Measurements from ENCODE around the gene MRPL55. TPM values are rescaled to one million over a fixed set of nuclear protein-coding genes. Genes with fewer than 3 reads are reported as not detected.

MRPL55 gene
- total RNA-seq, 6 experiments from 2014 or later = 48.3 to 55.4 (median 49.6) TPM

DNA sequence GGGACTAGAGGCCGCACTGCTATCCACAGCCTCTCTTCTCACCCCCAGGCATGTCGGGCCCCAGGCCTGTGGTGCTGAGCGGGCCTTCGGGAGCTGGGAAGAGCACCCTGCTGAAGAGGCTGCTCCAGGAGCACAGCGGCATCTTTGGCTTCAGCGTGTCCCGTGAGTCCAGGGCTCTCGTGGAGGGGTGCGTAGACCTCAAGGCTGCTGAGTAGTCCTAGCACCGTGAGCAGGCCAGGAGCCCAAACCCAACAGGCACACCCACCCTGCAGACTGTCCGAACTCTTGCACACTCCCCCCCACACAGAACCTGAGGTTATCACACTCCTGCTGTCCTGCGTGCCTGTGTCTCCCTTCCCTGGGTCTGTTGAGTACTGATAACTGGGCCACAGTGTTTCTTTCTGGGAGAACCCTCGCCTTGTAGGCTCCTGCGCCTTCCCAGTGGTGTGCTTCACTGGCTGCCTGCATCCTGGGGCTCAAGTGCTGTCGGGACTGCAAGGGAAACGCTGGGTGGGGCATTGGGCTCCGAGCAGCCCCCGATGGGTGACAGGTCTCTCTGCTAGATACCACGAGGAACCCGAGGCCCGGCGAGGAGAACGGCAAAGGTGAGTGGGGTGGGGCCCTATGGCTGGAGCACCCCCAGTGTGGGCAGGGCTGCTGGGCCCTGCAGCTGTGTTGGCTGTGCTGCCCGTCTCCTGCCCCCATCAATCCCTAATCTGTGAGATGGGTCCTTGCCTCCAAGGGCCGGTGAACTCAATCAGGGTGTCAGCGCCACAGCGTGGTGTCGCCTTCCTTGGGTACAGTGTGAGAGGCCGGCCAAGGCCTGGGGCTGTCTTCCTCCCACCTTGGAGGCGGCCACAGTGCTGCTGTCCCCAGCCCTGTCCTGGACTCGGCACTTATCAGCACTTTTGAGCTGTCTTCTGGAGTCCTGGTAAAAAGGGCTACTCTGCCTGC, 36.6 kb upstream of the MRPL55 start:
- H3K27ac Mint-ChIP-seq = no peak overlapping the region
- peaks cover 2% of the 10 kb centered on the region for H3K27me3 Mint-ChIP-seq (ENCODE audit: insufficient read depth)
- H3K4me1 Mint-ChIP-seq (ENCODE audit: low read depth) = peaks cover 15% of the 10 kb centered on the region
- H3K9me3 Mint-ChIP-seq = no peaks in the 10 kb centered on the region
- peaks cover 5% of the 10 kb centered on the region; the same call in 1 of the 2 replicates for H3K36me3 Mint-ChIP-seq (ENCODE audit: low read depth)
- H3K4me3 Mint-ChIP-seq = no peak overlapping the region
- TF ChIP-seq, protein P1, sequence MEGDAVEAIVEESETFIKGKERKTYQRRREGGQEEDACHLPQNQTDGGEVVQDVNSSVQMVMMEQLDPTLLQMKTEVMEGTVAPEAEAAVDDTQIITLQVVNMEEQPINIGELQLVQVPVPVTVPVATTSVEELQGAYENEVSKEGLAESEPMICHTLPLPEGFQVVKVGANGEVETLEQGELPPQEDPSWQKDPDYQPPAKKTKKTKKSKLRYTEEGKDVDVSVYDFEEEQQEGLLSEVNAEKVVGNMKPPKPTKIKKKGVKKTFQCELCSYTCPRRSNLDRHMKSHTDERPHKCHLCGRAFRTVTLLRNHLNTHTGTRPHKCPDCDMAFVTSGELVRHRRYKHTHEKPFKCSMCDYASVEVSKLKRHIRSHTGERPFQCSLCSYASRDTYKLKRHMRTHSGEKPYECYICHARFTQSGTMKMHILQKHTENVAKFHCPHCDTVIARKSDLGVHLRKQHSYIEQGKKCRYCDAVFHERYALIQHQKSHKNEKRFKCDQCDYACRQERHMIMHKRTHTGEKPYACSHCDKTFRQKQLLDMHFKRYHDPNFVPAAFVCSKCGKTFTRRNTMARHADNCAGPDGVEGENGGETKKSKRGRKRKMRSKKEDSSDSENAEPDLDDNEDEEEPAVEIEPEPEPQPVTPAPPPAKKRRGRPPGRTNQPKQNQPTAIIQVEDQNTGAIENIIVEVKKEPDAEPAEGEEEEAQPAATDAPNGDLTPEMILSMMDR (IDR thresholded peaks at IDR 0.05) = no peak
- no peak for DNase-seq

DNA sequence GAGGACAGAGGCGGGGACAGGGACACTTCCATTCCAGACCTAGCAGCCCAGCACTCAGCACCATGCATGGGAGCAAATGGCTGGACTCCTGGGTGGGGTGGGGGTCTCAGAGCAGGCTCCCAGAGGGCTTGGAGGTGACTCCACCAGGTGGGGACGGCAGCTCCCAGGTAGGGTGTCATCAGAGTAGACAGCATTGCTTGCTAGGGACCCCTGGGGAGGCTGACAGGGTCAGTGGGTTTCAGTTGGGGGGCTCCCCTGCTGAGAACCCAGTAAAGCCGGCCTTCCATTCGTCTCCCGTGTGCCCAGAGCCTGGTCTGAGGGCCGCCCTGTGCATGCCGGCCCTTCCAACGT, 35.9 kb upstream of the MRPL55 start:
- Mint-ChIP-seq H3K4me1 (ENCODE audit: low read depth) (peaks cover 15% of the 10 kb centered on the region), H3K36me3 (ENCODE audit: low read depth) (peaks cover 5% of the 10 kb centered on the region; the same call in 1 of the 2 replicates), H3K27me3 (ENCODE audit: insufficient read depth) (peaks cover 2% of the 10 kb centered on the region), H3K9me3 (no peaks in the 10 kb centered on the region), H3K4me3 (no peak overlapping the region), H3K27ac (no peak overlapping the region)
- TF ChIP-seq, protein P1 (IDR thresholded peaks at IDR 0.05) = no peak
- no peak for DNase-seq

DNA sequence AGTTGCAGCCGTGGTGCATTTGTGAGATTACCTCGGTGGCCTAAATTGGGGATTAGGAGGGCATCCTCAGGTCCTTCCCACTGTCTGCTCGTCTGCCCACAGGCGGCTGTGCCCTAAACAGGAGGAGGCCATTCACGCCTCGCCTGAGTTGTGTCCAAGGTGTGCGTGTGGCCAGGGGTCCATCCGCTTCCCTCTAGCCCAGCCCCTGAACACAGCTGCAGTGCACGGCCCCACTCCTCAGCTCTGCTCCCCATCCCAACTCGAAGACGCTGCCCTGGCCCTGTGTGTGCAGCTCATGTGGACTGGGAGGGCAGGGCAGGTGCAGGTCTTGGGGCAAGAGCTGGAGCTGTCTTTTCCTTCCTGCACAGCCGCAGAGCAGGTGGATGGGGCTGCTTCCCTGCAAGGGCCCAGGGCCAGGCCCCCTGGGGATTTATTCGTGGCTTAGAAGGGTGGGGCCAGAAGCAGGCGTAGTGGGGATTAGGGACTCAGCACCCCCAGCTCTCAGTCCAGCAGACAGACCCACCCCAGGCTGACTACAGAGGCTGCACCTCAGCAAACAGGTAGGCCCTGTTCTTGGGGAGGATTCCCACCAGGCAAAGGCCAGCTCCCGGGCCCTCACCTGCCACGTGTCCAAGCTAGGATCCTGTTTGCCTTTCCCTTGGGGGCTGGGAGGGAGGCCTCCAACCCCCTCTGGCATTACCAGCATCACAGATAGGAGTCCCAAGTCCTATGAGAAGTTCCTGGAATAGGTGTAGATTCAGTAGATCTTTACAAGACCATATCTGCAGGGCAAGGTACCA, 35.3 kb upstream of the MRPL55 start:
- H3K27ac Mint-ChIP-seq = no peak overlapping the region
- DNase-seq = no peak
- peaks cover 15% of the 10 kb centered on the region for H3K4me1 Mint-ChIP-seq (ENCODE audit: low read depth)
- peaks cover 2% of the 10 kb centered on the region for H3K27me3 Mint-ChIP-seq (ENCODE audit: insufficient read depth)
- H3K4me3 Mint-ChIP-seq = peak overlapping the region; percentile 99; the same call in 1 of the 2 replicates
- peaks cover 5% of the 10 kb centered on the region; the same call in 1 of the 2 replicates for H3K36me3 Mint-ChIP-seq (ENCODE audit: low read depth)
- TF ChIP-seq, protein P1 (IDR thresholded peaks at IDR 0.05) = no peak
- no peaks in the 10 kb centered on the region for H3K9me3 Mint-ChIP-seq

DNA sequence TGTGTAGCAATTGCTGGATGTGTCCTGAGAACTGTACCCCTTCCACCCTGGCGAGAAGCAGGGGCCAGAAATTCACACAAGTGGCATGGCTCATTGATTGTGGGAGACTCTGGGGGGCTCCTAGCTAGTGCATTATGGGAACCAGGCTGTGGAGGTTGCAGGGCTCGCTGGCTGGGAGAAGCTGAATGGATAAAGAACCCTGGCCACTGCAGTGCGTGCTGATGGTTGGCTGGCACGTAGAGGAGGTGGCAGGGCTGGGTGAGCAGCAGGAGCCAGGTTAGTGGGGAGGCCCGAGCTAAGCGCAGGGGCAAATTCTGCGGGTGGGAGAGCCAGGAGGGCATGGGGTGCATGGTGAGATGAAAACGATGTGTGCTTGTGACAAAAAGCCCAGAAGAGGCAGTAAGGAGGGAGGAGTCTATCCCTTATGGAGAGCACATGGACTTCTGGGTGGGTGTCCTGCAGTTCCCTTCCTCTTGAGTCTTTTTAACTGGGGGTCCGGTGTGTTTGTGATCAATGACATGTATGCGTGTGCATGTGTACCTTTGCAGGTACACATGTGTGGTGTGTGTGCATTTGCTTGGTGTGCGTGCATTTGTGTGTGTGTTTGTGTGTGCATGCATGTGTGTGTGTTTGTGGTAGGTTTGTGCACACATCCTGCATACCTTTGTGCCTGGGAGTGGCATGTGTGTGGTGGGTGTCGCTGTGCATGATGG, 34.5 kb upstream of the MRPL55 start:
- H3K4me1 Mint-ChIP-seq (ENCODE audit: low read depth) = peaks cover 15% of the 10 kb centered on the region
- peaks cover 5% of the 10 kb centered on the region; the same call in 1 of the 2 replicates for H3K36me3 Mint-ChIP-seq (ENCODE audit: low read depth)
- H3K27me3 Mint-ChIP-seq (ENCODE audit: insufficient read depth) = peaks cover 2% of the 10 kb centered on the region
- peak overlapping the region; percentile 99 for H3K4me3 Mint-ChIP-seq
- H3K27ac Mint-ChIP-seq = peak overlapping the region; percentile 51
- H3K9me3 Mint-ChIP-seq = no peaks in the 10 kb centered on the region
- TF ChIP-seq, protein P1 (IDR thresholded peaks at IDR 0.05) = no peak
- DNase-seq = no peak

DNA sequence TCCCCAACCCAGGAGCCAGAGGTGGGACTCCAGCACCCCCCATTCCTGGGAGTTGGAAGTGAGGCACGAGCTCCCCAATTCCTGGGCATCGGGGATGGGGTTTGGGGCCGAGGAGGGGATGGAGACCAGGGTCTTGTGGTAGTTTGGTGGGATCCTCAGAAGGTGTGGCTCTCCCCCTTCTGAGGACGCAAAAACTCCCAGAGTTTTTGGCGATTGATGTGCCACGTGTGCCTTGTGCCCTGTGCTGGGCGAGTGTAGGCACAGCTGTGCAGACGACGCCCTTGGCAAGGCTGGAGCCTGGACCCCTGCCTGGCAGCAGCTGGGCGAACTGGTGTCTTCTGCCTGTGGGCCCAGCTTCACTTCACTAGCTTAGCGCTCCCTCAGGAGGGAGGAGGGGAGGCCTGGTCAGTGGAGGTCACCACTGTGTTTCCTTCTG, 33.6 kb upstream of the MRPL55 start:
- DNase-seq = no peak
- no peaks in the 10 kb centered on the region for H3K9me3 Mint-ChIP-seq
- peak overlapping the region; percentile 51 for H3K27ac Mint-ChIP-seq
- TF ChIP-seq, protein P1 (IDR thresholded peaks at IDR 0.05) = no peak
- H3K4me3 Mint-ChIP-seq = peak overlapping the region; percentile 99
- H3K4me1 Mint-ChIP-seq (ENCODE audit: low read depth) = peaks cover 15% of the 10 kb centered on the region
- H3K36me3 Mint-ChIP-seq (ENCODE audit: low read depth) = peaks cover 5% of the 10 kb centered on the region; the same call in 1 of the 2 replicates
- peaks cover 2% of the 10 kb centered on the region for H3K27me3 Mint-ChIP-seq (ENCODE audit: insufficient read depth)
